OCI-LY3 (cell line): ENCODE results near the gene RTN4RL2.

Source experiments
- H2AFZ ChIP-seq: fragments of 200-600, 300-600 bp; shearing (Covaris generic); 2 replicates; pipeline ENCODE4 v1.6.0; 2014; ENCODE audit warnings: antibody characterized with exemption, low read depth, low read length
- H3K27ac ChIP-seq: fragments of 200-600, 300-600 bp; sonication (generic); 2 replicates; pipeline ENCODE4 v1.5.1; 2014; ENCODE audit warnings: mild to moderate bottlenecking, low read length, moderate library complexity, mixed read lengths
- H3K27me3 ChIP-seq: fragments of 200-600, 300-600 bp; sonication (generic); 2 replicates; pipeline ENCODE4 v1.6.1; 2014; ENCODE audit warnings: low read depth, low read length, mixed read lengths
- H3K36me3 ChIP-seq: fragments of 200-600, 300-600 bp; sonication (generic); replicated peaks from 2 replicates; pipeline ENCODE3; 2014; ENCODE audit warnings: low read depth, low read length, mixed read lengths
- H3K4me1 ChIP-seq: fragments of 300-600, 200-600 bp; sonication (generic); 2 replicates; pipeline ENCODE4 v1.6.1; 2014; ENCODE audit warnings: low read length, mixed read lengths
- H3K4me2 ChIP-seq: fragments of 200-600, 300-600 bp; sonication (generic); 2 replicates; pipeline ENCODE4 v1.6.1; 2014; ENCODE audit warnings: low read length, mixed read lengths
- H3K4me3 ChIP-seq: fragments of 300-600, 200-600 bp; sonication (generic); 2 replicates; pipeline ENCODE4 v1.5.1; 2014; ENCODE audit warnings: antibody characterized with exemption, mild to moderate bottlenecking, low read length, moderate library complexity
- H3K79me2 ChIP-seq: fragments of 300-600, 200-600 bp; shearing (Covaris generic); 2 replicates; pipeline ENCODE4 v1.6.1; 2014; ENCODE audit warnings: mild to moderate bottlenecking, low read length, mixed read lengths
- H3K9ac ChIP-seq: fragments of 300-600, 200-600 bp; shearing (Covaris generic); 2 replicates; pipeline ENCODE4 v1.6.0; 2014; ENCODE audit warnings: mild to moderate bottlenecking, low read length, moderate library complexity
- H3K9me3 ChIP-seq: fragments of 200-600, 300-600 bp; shearing (Covaris generic); 2 replicates; pipeline ENCODE4 v1.6.1; 2014; ENCODE audit warnings: low read length, mixed read lengths; ENCODE audit not compliant: insufficient read depth
- H4K20me1 ChIP-seq: fragments of 200-600, 300-600 bp; sonication (generic); 2 replicates; pipeline ENCODE4 v1.6.1; 2016; ENCODE audit warnings: low read length, mixed read lengths; ENCODE audit not compliant: insufficient read depth
- CTCF ChIP-seq: fragments of 200-600, 300-600 bp; sonication (generic); IDR thresholded peaks from 2 replicates; pipeline ENCODE4 v1.5.1; 2014; ENCODE audit warnings: antibody characterized with exemption, low read length, low read depth
- EZH2phosphoT487 ChIP-seq: fragments of 200-600 bp; shearing (Covaris generic); IDR thresholded peaks from 2 replicates; pipeline ENCODE4 v1.6.1; 2018; ENCODE audit warnings: antibody characterized with exemption, mixed run types, low read depth

Gene RTN4RL2

GRCh38 chr11:57476047-57476756 lies 15.9 kb downstream of the RTN4RL2 start:
- Histone ChIP-seq H3K4me2 (peak overlapping the region; percentile 88), H3K27ac (peak overlapping the region; percentile 50), H3K9ac (peak overlapping the region; percentile 87)

GRCh38 chr11:57476757-57477506 lies 16.6 kb downstream of the RTN4RL2 start:
- no peaks in the 10 kb centered on the region for H3K36me3 ChIP-seq
- peaks cover 67% of the 10 kb centered on the region for H3K4me1 ChIP-seq
- H3K9ac ChIP-seq: peak overlapping the region; percentile 87
- TF ChIP-seq EZH2phosphoT487: no peak
- peak; percentile 70 for TF ChIP-seq CTCF
- H3K4me3 ChIP-seq: peak overlapping the region; percentile 82
- no peaks in the 10 kb centered on the region for H3K27me3 ChIP-seq
- H3K9me3 ChIP-seq: no peaks in the 10 kb centered on the region
- H2AFZ ChIP-seq: peak overlapping the region; percentile 42
- peak overlapping the region; percentile 50 for H3K27ac ChIP-seq
- H3K4me2 ChIP-seq: peak overlapping the region; percentile 88
- H3K79me2 ChIP-seq: no peaks in the 10 kb centered on the region; the same call in 1 of the 2 replicates
- no peaks in the 10 kb centered on the region; the same call in 1 of the 2 replicates for H4K20me1 ChIP-seq

More at GRCh38 chr11:57476047-57476756, 15.9 kb downstream of the RTN4RL2 start:
- peak overlapping the region; percentile 82 for H3K4me3 ChIP-seq
- no peaks in the 10 kb centered on the region for H3K36me3 ChIP-seq
- no peaks in the 10 kb centered on the region; the same call in 1 of the 2 replicates for H4K20me1 ChIP-seq
- H2AFZ ChIP-seq: peak overlapping the region; percentile 42
- no peaks in the 10 kb centered on the region; the same call in 1 of the 2 replicates for H3K79me2 ChIP-seq
- no peaks in the 10 kb centered on the region for H3K27me3 ChIP-seq
- H3K9me3 ChIP-seq: no peaks in the 10 kb centered on the region
- no peak for TF ChIP-seq CTCF
- TF ChIP-seq EZH2phosphoT487: no peak
- peaks cover 62% of the 10 kb centered on the region for H3K4me1 ChIP-seq

- Histone ChIP-seq H3K9ac (peak overlapping the region; percentile 87; the same call in 1 of the 2 replicates), H3K4me2 (peak overlapping the region; percentile 88; the same call in 1 of the 2 replicates), H3K79me2 (no peaks in the 10 kb centered on the region; the same call in 1 of the 2 replicates)
Measured at GRCh38 chr11:57477507-57478189, 17.3 kb downstream of the RTN4RL2 start.

More at GRCh38 chr11:57477507-57478189, 17.3 kb downstream of the RTN4RL2 start:
- no peak overlapping the region for H2AFZ ChIP-seq
- no peak overlapping the region for H3K27ac ChIP-seq
- no peaks in the 10 kb centered on the region for H3K9me3 ChIP-seq
- TF ChIP-seq EZH2phosphoT487: no peak
- peak; percentile 10; the same call in 1 of the 2 replicates for TF ChIP-seq CTCF
- no peaks in the 10 kb centered on the region for H3K36me3 ChIP-seq
- peak overlapping the region; percentile 82; the same call in 1 of the 2 replicates for H3K4me3 ChIP-seq
- no peaks in the 10 kb centered on the region for H3K27me3 ChIP-seq
- H4K20me1 ChIP-seq: no peaks in the 10 kb centered on the region; the same call in 1 of the 2 replicates
- peaks cover 72% of the 10 kb centered on the region for H3K4me1 ChIP-seq
